ENCODE measurements around the gene TMEM123. TPM values are rescaled to one million over a fixed set of nuclear protein-coding genes. Genes with fewer than 3 reads are reported as not detected.

The TMEM123 gene
- total RNA-seq, 1 experiment from 2014 or later = 116 TPM

DNA sequence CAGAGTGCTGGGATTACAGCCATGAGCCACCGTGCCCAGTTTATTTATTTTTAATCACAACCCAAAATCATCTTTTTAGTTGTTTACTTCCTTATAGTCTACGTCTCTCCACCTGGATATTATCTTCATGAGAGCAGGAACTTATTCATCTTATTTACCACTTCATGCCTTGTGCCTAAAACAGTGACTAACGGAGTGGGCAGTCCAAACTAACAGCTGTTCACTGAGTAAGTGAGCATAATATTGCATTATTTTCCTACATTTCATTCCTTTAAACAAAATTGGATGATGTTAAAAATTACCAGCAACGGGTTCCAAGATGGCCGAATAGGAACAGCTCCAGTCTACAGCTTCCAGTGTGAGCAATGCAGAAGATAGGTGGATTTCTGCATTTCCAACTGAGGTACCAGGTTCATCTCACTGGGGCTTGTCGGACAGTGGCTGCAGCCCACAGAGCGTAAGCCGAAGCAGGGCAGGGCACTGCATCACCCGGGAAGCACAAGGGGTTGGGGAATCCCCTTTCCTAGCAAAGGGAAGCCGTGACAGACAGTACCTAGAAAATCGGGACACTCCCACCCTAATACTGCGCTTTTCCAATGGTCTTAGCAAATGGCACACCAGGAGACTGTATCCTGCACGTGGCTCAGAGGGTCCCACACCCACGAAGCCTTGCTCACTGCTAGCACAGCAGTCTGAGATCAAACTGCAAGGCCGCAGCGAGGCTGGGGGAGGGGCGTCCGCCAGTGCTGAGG, 14.1 kb downstream of the TMEM123 start (continued):
- TF ChIP-seq, protein P1, sequence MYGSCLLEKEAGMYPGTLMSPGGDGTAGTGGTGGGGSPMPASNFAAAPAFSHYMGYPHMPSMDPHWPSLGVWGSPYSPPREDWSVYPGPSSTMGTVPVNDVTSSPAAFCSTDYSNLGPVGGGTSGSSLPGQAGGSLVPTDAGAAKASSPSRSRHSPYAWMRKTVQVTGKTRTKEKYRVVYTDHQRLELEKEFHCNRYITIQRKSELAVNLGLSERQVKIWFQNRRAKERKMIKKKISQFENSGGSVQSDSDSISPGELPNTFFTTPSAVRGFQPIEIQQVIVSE (CRISPR knock-in tag; IDR thresholded peaks at IDR 0.05; ENCODE audit: borderline replicate concordance) = no peak
- TF ChIP-seq ETV6 (CRISPR knock-in tag; IDR thresholded peaks at IDR 0.05) (no peak), PRDM15 (CRISPR knock-in tag; IDR thresholded peaks at IDR 0.05) (no peak), NFE2L1 (CRISPR knock-in tag; IDR thresholded peaks at IDR 0.05) (no peak), PRRX2 (CRISPR knock-in tag; IDR thresholded peaks at IDR 0.05) (no peak), E2F4 (CRISPR knock-in tag; IDR thresholded peaks at IDR 0.05; ENCODE audit: borderline replicate concordance, low read depth) (no peak), ERG (CRISPR knock-in tag; IDR thresholded peaks at IDR 0.05) (no peak), NR3C1 (CRISPR knock-in tag; conservative IDR thresholded peaks at IDR 0.05; ENCODE audit: low read depth) (no peak), ZNF425 (CRISPR knock-in tag; conservative IDR thresholded peaks at IDR 0.05) (no peak), SMAD3 (CRISPR knock-in tag; IDR thresholded peaks at IDR 0.05; ENCODE audit: borderline replicate concordance) (no peak), CREB1 (CRISPR knock-in tag; IDR thresholded peaks at IDR 0.05) (no peak)
- TF ChIP-seq, protein P2, sequence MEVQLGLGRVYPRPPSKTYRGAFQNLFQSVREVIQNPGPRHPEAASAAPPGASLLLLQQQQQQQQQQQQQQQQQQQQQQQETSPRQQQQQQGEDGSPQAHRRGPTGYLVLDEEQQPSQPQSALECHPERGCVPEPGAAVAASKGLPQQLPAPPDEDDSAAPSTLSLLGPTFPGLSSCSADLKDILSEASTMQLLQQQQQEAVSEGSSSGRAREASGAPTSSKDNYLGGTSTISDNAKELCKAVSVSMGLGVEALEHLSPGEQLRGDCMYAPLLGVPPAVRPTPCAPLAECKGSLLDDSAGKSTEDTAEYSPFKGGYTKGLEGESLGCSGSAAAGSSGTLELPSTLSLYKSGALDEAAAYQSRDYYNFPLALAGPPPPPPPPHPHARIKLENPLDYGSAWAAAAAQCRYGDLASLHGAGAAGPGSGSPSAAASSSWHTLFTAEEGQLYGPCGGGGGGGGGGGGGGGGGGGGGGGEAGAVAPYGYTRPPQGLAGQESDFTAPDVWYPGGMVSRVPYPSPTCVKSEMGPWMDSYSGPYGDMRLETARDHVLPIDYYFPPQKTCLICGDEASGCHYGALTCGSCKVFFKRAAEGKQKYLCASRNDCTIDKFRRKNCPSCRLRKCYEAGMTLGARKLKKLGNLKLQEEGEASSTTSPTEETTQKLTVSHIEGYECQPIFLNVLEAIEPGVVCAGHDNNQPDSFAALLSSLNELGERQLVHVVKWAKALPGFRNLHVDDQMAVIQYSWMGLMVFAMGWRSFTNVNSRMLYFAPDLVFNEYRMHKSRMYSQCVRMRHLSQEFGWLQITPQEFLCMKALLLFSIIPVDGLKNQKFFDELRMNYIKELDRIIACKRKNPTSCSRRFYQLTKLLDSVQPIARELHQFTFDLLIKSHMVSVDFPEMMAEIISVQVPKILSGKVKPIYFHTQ (CRISPR knock-in tag; IDR thresholded peaks at IDR 0.05) = no peak
- TF ChIP-seq, protein P3, sequence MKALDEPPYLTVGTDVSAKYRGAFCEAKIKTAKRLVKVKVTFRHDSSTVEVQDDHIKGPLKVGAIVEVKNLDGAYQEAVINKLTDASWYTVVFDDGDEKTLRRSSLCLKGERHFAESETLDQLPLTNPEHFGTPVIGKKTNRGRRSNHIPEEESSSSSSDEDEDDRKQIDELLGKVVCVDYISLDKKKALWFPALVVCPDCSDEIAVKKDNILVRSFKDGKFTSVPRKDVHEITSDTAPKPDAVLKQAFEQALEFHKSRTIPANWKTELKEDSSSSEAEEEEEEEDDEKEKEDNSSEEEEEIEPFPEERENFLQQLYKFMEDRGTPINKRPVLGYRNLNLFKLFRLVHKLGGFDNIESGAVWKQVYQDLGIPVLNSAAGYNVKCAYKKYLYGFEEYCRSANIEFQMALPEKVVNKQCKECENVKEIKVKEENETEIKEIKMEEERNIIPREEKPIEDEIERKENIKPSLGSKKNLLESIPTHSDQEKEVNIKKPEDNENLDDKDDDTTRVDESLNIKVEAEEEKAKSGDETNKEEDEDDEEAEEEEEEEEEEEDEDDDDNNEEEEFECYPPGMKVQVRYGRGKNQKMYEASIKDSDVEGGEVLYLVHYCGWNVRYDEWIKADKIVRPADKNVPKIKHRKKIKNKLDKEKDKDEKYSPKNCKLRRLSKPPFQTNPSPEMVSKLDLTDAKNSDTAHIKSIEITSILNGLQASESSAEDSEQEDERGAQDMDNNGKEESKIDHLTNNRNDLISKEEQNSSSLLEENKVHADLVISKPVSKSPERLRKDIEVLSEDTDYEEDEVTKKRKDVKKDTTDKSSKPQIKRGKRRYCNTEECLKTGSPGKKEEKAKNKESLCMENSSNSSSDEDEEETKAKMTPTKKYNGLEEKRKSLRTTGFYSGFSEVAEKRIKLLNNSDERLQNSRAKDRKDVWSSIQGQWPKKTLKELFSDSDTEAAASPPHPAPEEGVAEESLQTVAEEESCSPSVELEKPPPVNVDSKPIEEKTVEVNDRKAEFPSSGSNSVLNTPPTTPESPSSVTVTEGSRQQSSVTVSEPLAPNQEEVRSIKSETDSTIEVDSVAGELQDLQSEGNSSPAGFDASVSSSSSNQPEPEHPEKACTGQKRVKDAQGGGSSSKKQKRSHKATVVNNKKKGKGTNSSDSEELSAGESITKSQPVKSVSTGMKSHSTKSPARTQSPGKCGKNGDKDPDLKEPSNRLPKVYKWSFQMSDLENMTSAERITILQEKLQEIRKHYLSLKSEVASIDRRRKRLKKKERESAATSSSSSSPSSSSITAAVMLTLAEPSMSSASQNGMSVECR (CRISPR knock-in tag; IDR thresholded peaks at IDR 0.05; ENCODE audit: borderline replicate concordance) = no peak
